HEK293T (cell line): ENCODE results near the gene IGFBP5.

Source experiments
- CTBP1 ChIP-seq: fragments of 450-650 bp; IDR thresholded peaks from 2 replicates; pipeline ENCODE4 v1.6.1; 2016; ENCODE audit warnings: borderline replicate concordance
- ELF4 ChIP-seq: fragments of 450-650 bp; IDR thresholded peaks from 2 replicates; pipeline ENCODE4 v1.6.1; 2017; ENCODE audit warnings: antibody characterized with exemption
- FOXK2 ChIP-seq: fragments of 450-650 bp; IDR thresholded peaks from 2 replicates; pipeline ENCODE4 v1.6.1; 2016; ENCODE audit warnings: mild to moderate bottlenecking
- FOXM1 ChIP-seq: fragments of 450-650 bp; IDR thresholded peaks from 2 replicates; pipeline ENCODE4 v1.6.1; 2017; ENCODE audit warnings: mild to moderate bottlenecking, borderline replicate concordance
- L3MBTL2 ChIP-seq: fragments of 450-650 bp; conservative IDR thresholded peaks from 2 replicates; pipeline ENCODE4 v1.6.1; 2016; ENCODE audit warnings: mild to moderate bottlenecking
- NFRKB ChIP-seq: fragments of 450-650 bp; IDR thresholded peaks from 2 replicates; pipeline ENCODE4 v1.6.1; 2016; ENCODE audit warnings: mild to moderate bottlenecking, moderate library complexity
- SUZ12 ChIP-seq: fragments of 450-650 bp; IDR thresholded peaks from 2 replicates; pipeline ENCODE4 v1.6.1; 2016; ENCODE audit warnings: mild to moderate bottlenecking

DNA sequence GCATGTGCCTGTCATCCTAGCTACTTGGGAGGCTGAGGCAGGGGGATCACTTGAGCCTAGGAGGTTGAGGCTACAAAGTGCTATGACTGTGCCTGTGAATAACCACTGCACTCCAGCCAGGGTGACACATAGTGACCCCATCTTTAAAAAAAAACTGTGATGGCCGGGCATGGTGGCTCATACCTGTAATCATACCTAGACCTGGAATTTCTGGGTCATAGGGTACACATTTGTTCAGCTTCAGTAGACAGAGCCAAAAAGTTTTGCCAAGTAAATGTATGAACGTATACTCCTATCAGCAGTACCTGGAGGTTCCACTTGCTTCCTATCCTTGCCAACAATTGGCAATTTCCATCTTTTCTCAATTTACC is 68.5 kb downstream of the IGFBP5 start:
- TF ChIP-seq FOXK2 (no peak), SUZ12 (no peak), CTBP1 (no peak), L3MBTL2 (no peak), FOXM1 (no peak), ELF4 (no peak), NFRKB (no peak)
